ENCODE measurements around the gene FGF1. TPM values are rescaled to one million over a fixed set of nuclear protein-coding genes. Genes with fewer than 3 reads are reported as not detected.

Gene FGF1
- total and polyA plus RNA-seq, 10 donors: 0.32 to 12.9 (median 2.6) TPM

DNA sequence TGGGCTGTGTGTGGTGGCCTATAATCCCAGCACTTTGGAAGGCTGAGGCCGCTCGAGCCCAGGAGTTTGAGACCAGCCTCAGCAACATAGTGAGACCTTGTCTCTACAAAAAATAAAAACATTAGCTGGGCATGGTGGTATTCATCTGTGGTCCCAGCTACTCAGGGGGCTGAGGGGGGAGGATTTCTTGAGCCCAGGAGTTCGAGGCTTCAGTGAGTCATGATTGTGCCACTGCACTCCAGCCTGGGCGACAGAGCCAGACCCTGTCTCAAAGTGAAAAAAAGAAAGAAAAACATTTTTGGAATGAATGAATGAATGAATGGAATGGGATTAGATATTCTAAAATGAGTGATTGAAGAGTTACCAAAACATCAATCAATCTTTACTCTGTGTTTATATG is 85.8 kb downstream of the FGF1 start:
- no peak for DNase-seq
- 70 to 85% (median 79%) methylated on average over 4 of the region's 4 CpGs for WGBS, 5 donors
- peaks cover 0 to 4% (median 0%) of the 10 kb centered on the region in 6 donors for H3K4me1 ChIP-seq
- H3K36me3 ChIP-seq: no peaks in the 10 kb centered on the region
- H3K27ac ChIP-seq: no peak overlapping the region
- intact Hi-C loops (cut with DNase I; ENCODE audit: low total_unique reads): no loop called here
- H3K9me3 ChIP-seq: no peaks in the 10 kb centered on the region
- H3K4me3 ChIP-seq: no peak overlapping the region
- no peak for TF ChIP-seq POLR2AphosphoS5 (IDR thresholded peaks at IDR 0.05)
- no peak for TF ChIP-seq CTCF (IDR thresholded peaks at IDR 0.05 in 8 of 11, conservative IDR thresholded peaks at IDR 0.05 in 3 of 11)
- peaks cover 0 to 10% (median 0%) of the 10 kb centered on the region in 7 donors for H3K27me3 ChIP-seq (replicated peaks in 1 of 7)

- H3K4me1 ChIP-seq: peaks cover 0 to 4% (median 0%) of the 10 kb centered on the region in 6 donors
- no peak for TF ChIP-seq POLR2AphosphoS5 (IDR thresholded peaks at IDR 0.05)
- no peak for TF ChIP-seq POLR2A (IDR thresholded peaks at IDR 0.05)
- TF ChIP-seq CTCF (IDR thresholded peaks at IDR 0.05 in 8 of 11, conservative IDR thresholded peaks at IDR 0.05 in 3 of 11): no peak
- H3K36me3 ChIP-seq: no peaks in the 10 kb centered on the region
- H3K4me3 ChIP-seq: no peak overlapping the region
- no peaks in the 10 kb centered on the region for H3K9me3 ChIP-seq
- intact Hi-C loops (cut with DNase I; ENCODE audit: low total_unique reads): no loop called here
- no peak for DNase-seq
- H3K27me3 ChIP-seq (replicated peaks in 1 of 7): peaks cover 0 to 10% (median 0%) of the 10 kb centered on the region in 7 donors
- H3K27ac ChIP-seq: no peak overlapping the region
Observed at GRCh38 chr5:142598338-142598700, 87.6 kb downstream of the FGF1 start.

DNA sequence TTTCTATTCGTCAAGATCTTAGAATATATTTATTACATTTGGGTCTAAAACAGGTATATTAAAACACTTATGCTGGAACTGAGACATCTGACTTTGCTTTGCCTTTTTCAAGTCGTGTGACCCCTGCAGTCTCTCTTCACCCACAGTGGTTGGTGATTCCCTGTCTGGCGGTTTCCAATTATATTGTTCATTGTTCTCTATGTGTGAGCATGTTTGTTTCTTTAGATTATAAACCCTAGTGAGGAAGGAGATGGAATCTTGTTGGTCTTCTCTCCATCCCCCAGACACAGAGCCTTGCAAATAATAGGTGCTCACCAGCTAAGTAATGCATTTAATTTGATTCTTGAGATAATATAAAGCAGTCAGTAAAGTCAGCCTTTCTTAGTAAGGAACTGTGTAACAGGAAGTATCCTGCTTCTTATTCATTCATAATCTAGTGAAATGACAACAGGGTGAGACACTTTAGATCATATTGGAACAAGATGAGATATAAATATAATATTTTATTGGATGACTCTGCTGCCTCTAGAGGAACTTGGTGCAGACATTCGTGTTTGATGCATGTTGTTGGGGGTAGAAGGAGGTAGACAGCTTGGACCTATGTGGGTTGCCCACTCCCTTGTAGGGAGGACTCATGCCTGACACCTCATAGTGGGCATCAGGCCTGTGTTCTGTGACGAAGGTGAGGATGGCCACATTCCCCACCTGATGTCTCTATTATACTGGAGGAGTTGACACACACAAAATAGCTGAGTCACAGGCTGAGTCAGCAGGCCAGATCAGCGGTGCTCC is 88.1 kb downstream of the FGF1 start:
- no peak for TF ChIP-seq POLR2AphosphoS5 (IDR thresholded peaks at IDR 0.05)
- no peak for TF ChIP-seq POLR2A (IDR thresholded peaks at IDR 0.05)
- no peak for TF ChIP-seq CTCF (IDR thresholded peaks at IDR 0.05 in 8 of 11, conservative IDR thresholded peaks at IDR 0.05 in 3 of 11)
- Histone ChIP-seq H3K27ac (no peak overlapping the region), H3K9me3 (no peaks in the 10 kb centered on the region), H3K4me3 (no peak overlapping the region), H3K4me1 (peaks cover 0 to 4% (median 0%) of the 10 kb centered on the region in 6 donors), H3K27me3 (replicated peaks in 1 of 7) (peaks cover 0 to 10% (median 0%) of the 10 kb centered on the region in 7 donors), H3K36me3 (no peaks in the 10 kb centered on the region)
- 44 to 69% (median 54%) methylated on average over 6 of the region's 6 CpGs for WGBS, 5 donors
- DNase-seq: no peak
- intact Hi-C loops (cut with DNase I; ENCODE audit: low total_unique reads): no loop called here

DNA sequence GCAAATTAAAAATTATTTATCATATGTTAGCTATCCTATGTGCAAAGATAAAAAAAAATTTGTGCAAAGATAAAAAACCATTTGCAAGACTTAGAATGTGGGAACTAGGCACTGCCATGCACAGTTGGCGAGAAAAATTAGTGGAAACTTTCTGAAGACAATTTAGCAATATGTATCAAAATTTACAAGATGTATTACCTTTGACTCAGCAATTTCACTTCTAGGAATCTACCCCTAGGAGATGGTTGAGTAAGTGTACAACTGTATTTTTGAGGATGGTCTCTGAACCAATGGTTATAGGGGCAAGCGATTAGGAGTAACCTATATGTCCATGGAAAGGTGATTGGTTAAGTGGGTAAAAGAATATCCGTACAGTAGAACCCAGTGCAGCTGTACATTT is 88.9 kb downstream of the FGF1 start:
- WGBS, 5 donors: 83 to 98% (median 96%) methylated on average over 3 of the region's 3 CpGs
- H3K27ac ChIP-seq: no peak overlapping the region
- intact Hi-C loops (cut with DNase I; ENCODE audit: low total_unique reads): no loop called here
- H3K27me3 ChIP-seq (replicated peaks in 1 of 7): peaks cover 0 to 10% (median 0%) of the 10 kb centered on the region in 7 donors
- H3K9me3 ChIP-seq: no peaks in the 10 kb centered on the region
- peaks cover 0 to 4% (median 0%) of the 10 kb centered on the region in 6 donors for H3K4me1 ChIP-seq
- TF ChIP-seq POLR2A (IDR thresholded peaks at IDR 0.05) (no peak), CTCF (IDR thresholded peaks at IDR 0.05 in 8 of 11, conservative IDR thresholded peaks at IDR 0.05 in 3 of 11) (no peak), POLR2AphosphoS5 (IDR thresholded peaks at IDR 0.05) (no peak)
- H3K4me3 ChIP-seq: no peak overlapping the region
- no peak for DNase-seq
- H3K36me3 ChIP-seq: no peaks in the 10 kb centered on the region
